Duodenal mucosa (tissue), 2 donors: ENCODE data around the gene TSHZ2.
"Not testable (repeated sequence)": the region's sequence is repeated elsewhere in the genome, so short reads cannot be mapped to it uniquely, and the experiment has no call there.

Experiments
- H3K27ac ChIP-seq: one replicate; pipeline ENCODE4 v1.7.0; 2013; ENCODE audit warnings: low read depth, low read length
- H3K27me3 ChIP-seq, 2 donors: one replicate each; pipeline ENCODE4 v1.7.0; 2013; ENCODE audit warnings: low read length in 2 of 2, control low read depth in 1 of 2; ENCODE audit not compliant: insufficient read depth in 2 of 2, control insufficient read depth in 1 of 2
- H3K36me3 ChIP-seq, 2 donors: one replicate each; pipeline ENCODE4 v1.7.0; 2013; ENCODE audit warnings: low read length in 2 of 2, control low read depth in 1 of 2; ENCODE audit not compliant: insufficient read depth in 2 of 2, control insufficient read depth in 1 of 2
- H3K4me1 ChIP-seq, 2 donors: one replicate each; pipeline ENCODE4 v1.7.0; 2013; ENCODE audit warnings: low read length in 2 of 2, control low read depth in 1 of 2; ENCODE audit not compliant: insufficient read depth in 2 of 2, control insufficient read depth in 1 of 2
- H3K4me3 ChIP-seq, 2 donors: one replicate each; pipeline ENCODE4 v1.7.0; 2013; ENCODE audit warnings: low read length in 2 of 2, low read depth in 1 of 2
- H3K9ac ChIP-seq, 2 donors: one replicate each; pipeline ENCODE4 v1.7.0; 2013; ENCODE audit warnings: low read length in 2 of 2, low read depth in 1 of 2
- H3K9me3 ChIP-seq, 2 donors: one replicate each; pipeline ENCODE4 v1.7.0; 2013; ENCODE audit warnings: low read length in 2 of 2, control low read depth in 1 of 2; ENCODE audit not compliant: control insufficient read depth in 1 of 2

Gene TSHZ2

GRCh38 chr20:53428996-53429395, 456.8 kb downstream of the TSHZ2 start:
- no peak overlapping the region for H3K27ac ChIP-seq
- H3K4me1 ChIP-seq, result no peaks in the 10 kb centered on the region
- H3K9ac ChIP-seq, result no peak overlapping the region
- H3K27me3 ChIP-seq, result no peaks in the 10 kb centered on the region
- H3K9me3 ChIP-seq, result no peaks in the 10 kb centered on the region
- no peak overlapping the region for H3K4me3 ChIP-seq
- no peaks in the 10 kb centered on the region for H3K36me3 ChIP-seq

DNA sequence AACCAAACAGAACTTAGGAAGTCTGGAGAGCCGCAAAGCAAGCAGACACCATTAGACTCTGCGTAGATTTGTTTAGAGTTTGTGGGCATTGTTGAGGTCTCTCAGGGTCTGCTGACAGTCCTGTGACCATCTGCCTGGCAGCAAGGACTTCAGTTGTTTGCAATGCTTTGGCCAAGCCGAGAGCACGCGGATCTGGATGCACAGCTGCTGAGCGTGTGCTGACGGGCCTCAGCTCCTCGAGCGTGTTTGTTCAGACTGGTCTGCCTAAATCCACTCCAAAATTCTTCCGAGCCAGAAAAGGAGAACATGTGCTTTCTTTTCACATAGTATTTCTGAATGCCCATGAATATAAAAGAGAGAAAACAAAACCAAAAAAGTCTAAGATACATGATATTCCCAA, 462.5 kb downstream of the TSHZ2 start:
- H3K27me3 ChIP-seq, result no peaks in the 10 kb centered on the region
- no peak overlapping the region for H3K27ac ChIP-seq
- no peaks in the 10 kb centered on the region for H3K36me3 ChIP-seq

DNA sequence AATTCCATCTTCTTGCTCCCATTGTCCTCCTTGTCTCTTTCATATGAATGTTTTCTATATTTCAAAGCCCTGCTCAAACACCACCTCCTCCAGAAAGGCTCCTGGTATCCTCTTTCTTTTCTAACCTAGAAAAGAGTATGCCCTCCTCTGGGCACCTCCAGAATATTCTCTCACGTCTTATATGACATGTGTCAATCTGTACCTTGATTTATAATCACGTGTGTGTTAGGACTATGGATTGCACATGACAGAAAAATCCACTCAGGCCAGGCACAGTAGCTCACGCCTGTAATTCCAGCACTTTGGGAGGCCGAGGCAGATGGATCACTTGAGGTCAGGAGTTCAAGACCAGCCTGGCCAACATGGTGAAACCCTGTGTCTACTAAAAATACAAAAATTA, 464.8 kb downstream of the TSHZ2 start:
- not testable (repeated sequence) for H3K36me3 ChIP-seq, H3K9ac ChIP-seq, H3K4me3 ChIP-seq, H3K9me3 ChIP-seq, H3K27ac ChIP-seq, H3K4me1 ChIP-seq, H3K27me3 ChIP-seq

More for the DNA sequence above, 462.5 kb downstream of the TSHZ2 start:
- Histone ChIP-seq H3K4me1 (no peaks in the 10 kb centered on the region), H3K9me3 (no peaks in the 10 kb centered on the region), H3K9ac (no peak overlapping the region), H3K4me3 (no peak overlapping the region)

DNA sequence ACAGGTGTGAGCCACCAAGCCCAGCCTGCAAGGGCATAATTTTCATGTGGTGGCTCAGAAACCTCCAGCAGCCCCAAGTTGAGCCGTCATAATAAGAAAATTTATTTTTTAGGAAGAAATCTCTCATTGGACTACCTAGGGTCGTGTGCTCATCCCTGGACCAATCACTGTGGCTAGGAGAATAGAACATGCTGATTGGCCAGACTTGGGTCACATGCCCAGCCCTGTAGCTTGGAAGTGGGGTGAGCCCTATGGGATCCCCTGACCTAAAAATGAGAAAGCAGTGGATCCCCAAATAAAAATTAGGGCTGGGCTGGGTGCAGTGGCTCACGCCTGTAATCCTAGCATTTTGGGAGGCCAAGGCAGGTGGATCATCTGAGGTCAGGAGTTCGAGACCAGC, 466.2 kb downstream of the TSHZ2 start:
- H3K27ac ChIP-seq, result no peak overlapping the region
- H3K9me3 ChIP-seq, result no peaks in the 10 kb centered on the region
- no peak overlapping the region for H3K9ac ChIP-seq
- no peaks in the 10 kb centered on the region for H3K27me3 ChIP-seq
- H3K36me3 ChIP-seq, result no peaks in the 10 kb centered on the region
- H3K4me3 ChIP-seq, result no peak overlapping the region
- no peaks in the 10 kb centered on the region for H3K4me1 ChIP-seq

GRCh38 chr20:53439046-53439445, 466.9 kb downstream of the TSHZ2 start:
- H3K4me3 ChIP-seq, result no peak overlapping the region
- no peaks in the 10 kb centered on the region for H3K27me3 ChIP-seq
- no peak overlapping the region for H3K9ac ChIP-seq
- no peaks in the 10 kb centered on the region for H3K9me3 ChIP-seq
- no peaks in the 10 kb centered on the region for H3K4me1 ChIP-seq
- H3K36me3 ChIP-seq, result no peaks in the 10 kb centered on the region
- H3K27ac ChIP-seq, result no peak overlapping the region

DNA sequence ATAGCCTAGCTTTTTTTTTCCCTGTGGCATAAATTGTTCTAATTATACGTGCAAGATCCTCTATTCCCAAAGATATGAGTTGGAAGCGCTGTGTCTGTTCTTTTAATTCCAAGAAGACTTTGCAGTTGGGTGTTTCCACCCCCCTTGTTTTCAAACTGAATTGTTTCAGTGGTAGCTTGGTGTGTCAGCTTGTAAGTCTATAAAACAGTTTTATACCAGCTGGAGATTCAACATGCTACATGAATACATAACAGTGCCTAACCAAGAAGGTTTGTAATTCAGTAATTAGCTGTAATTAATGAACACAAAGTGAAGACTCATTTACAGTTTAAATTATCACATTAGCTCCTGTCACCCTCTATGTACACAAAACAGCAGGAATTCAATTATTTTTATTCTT, 467.5 kb downstream of the TSHZ2 start:
- no peaks in the 10 kb centered on the region for H3K27me3 ChIP-seq
- no peak overlapping the region for H3K4me3 ChIP-seq
- H3K36me3 ChIP-seq, result no peaks in the 10 kb centered on the region
- H3K27ac ChIP-seq, result no peak overlapping the region
- H3K4me1 ChIP-seq, result no peaks in the 10 kb centered on the region
- no peak overlapping the region for H3K9ac ChIP-seq
- H3K9me3 ChIP-seq, result no peaks in the 10 kb centered on the region

GRCh38 chr20:53444401-53445149, 472.4 kb downstream of the TSHZ2 start:
- H3K9me3 ChIP-seq, result peaks cover 10 to 24% of the 10 kb centered on the region in 2 donors
- no peaks in the 10 kb centered on the region for H3K4me1 ChIP-seq
- no peak overlapping the region for H3K9ac ChIP-seq
- no peaks in the 10 kb centered on the region for H3K36me3 ChIP-seq
- H3K27ac ChIP-seq, result no peak overlapping the region
- no peak overlapping the region for H3K4me3 ChIP-seq
- H3K27me3 ChIP-seq, result no peaks in the 10 kb centered on the region

DNA sequence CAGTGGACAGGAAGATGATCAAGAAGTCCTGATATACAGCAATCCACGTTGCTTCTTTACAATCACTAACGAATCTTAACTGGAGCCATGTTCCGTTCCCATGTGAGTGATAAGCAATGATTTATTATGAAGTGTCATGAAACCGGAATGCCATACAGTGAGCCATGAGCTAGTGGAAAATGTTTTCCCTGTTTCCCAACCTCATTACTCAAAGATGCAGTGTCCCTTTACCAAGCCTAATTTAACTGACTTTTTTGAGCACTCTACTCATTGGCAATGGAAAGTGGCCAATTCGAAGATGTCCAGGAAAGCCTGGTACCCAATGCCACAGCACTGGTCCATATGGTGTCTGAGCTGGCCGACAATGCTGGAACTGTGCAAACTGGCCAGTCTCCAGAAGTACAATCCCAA, 473.2 kb downstream of the TSHZ2 start:
- H3K27me3 ChIP-seq, result no peaks in the 10 kb centered on the region
- no peak overlapping the region for H3K9ac ChIP-seq
- no peaks in the 10 kb centered on the region for H3K36me3 ChIP-seq
- no peak overlapping the region for H3K27ac ChIP-seq
- peaks cover 10 to 24% of the 10 kb centered on the region in 2 donors for H3K9me3 ChIP-seq
- no peaks in the 10 kb centered on the region for H3K4me1 ChIP-seq
- no peak overlapping the region for H3K4me3 ChIP-seq

DNA sequence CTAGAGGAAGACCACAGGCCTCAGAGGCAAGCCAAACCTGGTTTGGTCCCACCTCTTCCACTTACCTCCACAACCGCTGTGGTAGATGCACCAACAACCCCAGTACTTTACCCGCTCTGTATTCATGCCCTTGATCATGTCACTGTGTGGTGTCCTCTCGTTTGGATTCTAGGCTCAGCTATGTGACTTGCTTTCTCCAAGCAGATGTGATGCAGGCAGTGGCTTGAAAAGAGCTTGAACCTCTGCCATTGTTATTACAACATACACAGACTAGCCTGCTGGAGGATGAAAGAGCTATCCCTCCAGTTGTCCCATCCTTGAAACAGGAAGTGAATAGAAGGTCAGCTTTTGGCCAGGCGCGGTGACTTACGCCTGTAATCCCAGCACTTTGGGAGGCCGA, 473.8 kb downstream of the TSHZ2 start:
- H3K9ac ChIP-seq, result no peak overlapping the region
- H3K27me3 ChIP-seq, result no peaks in the 10 kb centered on the region
- H3K4me3 ChIP-seq, result no peak overlapping the region
- H3K36me3 ChIP-seq, result no peaks in the 10 kb centered on the region
- H3K27ac ChIP-seq, result no peak overlapping the region
- H3K9me3 ChIP-seq, result peaks cover 10 to 24% of the 10 kb centered on the region in 2 donors
- H3K4me1 ChIP-seq, result no peaks in the 10 kb centered on the region

GRCh38 chr20:53447316-53447715, 475.2 kb downstream of the TSHZ2 start:
- Histone ChIP-seq H3K4me3 (no peak overlapping the region), H3K4me1 (no peaks in the 10 kb centered on the region), H3K9ac (no peak overlapping the region), H3K27ac (no peak overlapping the region), H3K36me3 (no peaks in the 10 kb centered on the region), H3K27me3 (no peaks in the 10 kb centered on the region), H3K9me3 (peaks cover 10 to 24% of the 10 kb centered on the region in 2 donors)
